A549 (cell line): ENCODE results near the gene TNRC6A.

Experiments
- BHLHE40 ChIP-seq: IDR thresholded peaks from 2 replicates; pipeline ENCODE4 v1.6.1; 2012; ENCODE audit warnings: low read depth, low read length, inconsistent platforms
- CHD4 ChIP-seq: fragments of 200-600 bp; sonication (generic); IDR thresholded peaks from 2 replicates; pipeline ENCODE4 v1.6.1; 2016; ENCODE audit warnings: antibody characterized with exemption, mild to moderate bottlenecking, borderline replicate concordance
- CTCF ChIP-seq: fragments of >200 bp; sonication (Bioruptor Twin); formaldehyde crosslinking; IDR thresholded peaks from 3 replicates; pipeline ENCODE4 v1.5.1; 2016
- EHMT2 ChIP-seq: fragments of 200-600 bp; sonication (generic); IDR thresholded peaks from 2 replicates; pipeline ENCODE4 v1.6.1; 2016; ENCODE audit warnings: antibody characterized with exemption, low read depth, mild to moderate bottlenecking, moderate library complexity
- MAZ ChIP-seq: fragments of 150-350 bp; IDR thresholded peaks from 2 replicates; pipeline ENCODE4 v1.6.1; 2014; ENCODE audit warnings: antibody characterized with exemption, low read depth, low read length, borderline replicate concordance
- MYC ChIP-seq: IDR thresholded peaks from 2 replicates; pipeline ENCODE4 v1.6.1; 2012; ENCODE audit warnings: mild to moderate bottlenecking, inconsistent platforms, low read length, improper control_type of control experiment, borderline replicate concordance
- POLR2A ChIP-seq: IDR thresholded peaks from 2 replicates; pipeline ENCODE4 v1.6.1; 2012; ENCODE audit warnings: mild to moderate bottlenecking, low read length
- RAD21 ChIP-seq, 2 experiments: fragments of >200 bp in 1 of 2; sonication (Bioruptor Twin) in 1 of 2; formaldehyde crosslinking in 1 of 2; IDR thresholded peaks in 1 of 2; conservative IDR thresholded peaks in 1 of 2; 2 replicates in 1 of 2; 3 replicates in 1 of 2; pipeline ENCODE4 v1.6.1; 2012 to 2018; ENCODE audit warnings: inconsistent platforms in 1 of 2
- RCOR1 ChIP-seq: fragments of 150-350 bp; IDR thresholded peaks from 2 replicates; pipeline ENCODE4 v1.6.1; 2014; ENCODE audit warnings: antibody characterized with exemption, low read length, low read depth
- SREBF2 ChIP-seq: fragments of 450-650 bp; IDR thresholded peaks from 2 replicates; pipeline ENCODE4 v1.6.1; 2014; ENCODE audit warnings: mild to moderate bottlenecking, moderate library complexity
- TF ChIP-seq, protein P1 (sequence below): IDR thresholded peaks from 2 replicates; pipeline ENCODE4 v1.6.1; 2012
- TF ChIP-seq, protein P2 (sequence below): fragments of 200-600 bp; sonication (generic); IDR thresholded peaks from 2 replicates; pipeline ENCODE4 v1.6.1; 2016; ENCODE audit warnings: antibody characterized with exemption, mild to moderate bottlenecking, moderate library complexity

GRCh38 chr16:24805484-24805883 is 76.0 kb downstream of the TNRC6A start:
- TF ChIP-seq, protein P1, sequence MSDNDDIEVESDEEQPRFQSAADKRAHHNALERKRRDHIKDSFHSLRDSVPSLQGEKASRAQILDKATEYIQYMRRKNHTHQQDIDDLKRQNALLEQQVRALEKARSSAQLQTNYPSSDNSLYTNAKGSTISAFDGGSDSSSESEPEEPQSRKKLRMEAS, result no peak
- TF ChIP-seq BHLHE40 (no peak), RAD21 (conservative IDR thresholded peaks at IDR 0.05 in 1 of 2, IDR thresholded peaks at IDR 0.05 in 1 of 2) (no peak), POLR2A (no peak), CTCF (no peak), RCOR1 (no peak), MYC (no peak), MAZ (no peak), CHD4 (no peak), SREBF2 (no peak), EHMT2 (no peak)
- TF ChIP-seq, protein P2, sequence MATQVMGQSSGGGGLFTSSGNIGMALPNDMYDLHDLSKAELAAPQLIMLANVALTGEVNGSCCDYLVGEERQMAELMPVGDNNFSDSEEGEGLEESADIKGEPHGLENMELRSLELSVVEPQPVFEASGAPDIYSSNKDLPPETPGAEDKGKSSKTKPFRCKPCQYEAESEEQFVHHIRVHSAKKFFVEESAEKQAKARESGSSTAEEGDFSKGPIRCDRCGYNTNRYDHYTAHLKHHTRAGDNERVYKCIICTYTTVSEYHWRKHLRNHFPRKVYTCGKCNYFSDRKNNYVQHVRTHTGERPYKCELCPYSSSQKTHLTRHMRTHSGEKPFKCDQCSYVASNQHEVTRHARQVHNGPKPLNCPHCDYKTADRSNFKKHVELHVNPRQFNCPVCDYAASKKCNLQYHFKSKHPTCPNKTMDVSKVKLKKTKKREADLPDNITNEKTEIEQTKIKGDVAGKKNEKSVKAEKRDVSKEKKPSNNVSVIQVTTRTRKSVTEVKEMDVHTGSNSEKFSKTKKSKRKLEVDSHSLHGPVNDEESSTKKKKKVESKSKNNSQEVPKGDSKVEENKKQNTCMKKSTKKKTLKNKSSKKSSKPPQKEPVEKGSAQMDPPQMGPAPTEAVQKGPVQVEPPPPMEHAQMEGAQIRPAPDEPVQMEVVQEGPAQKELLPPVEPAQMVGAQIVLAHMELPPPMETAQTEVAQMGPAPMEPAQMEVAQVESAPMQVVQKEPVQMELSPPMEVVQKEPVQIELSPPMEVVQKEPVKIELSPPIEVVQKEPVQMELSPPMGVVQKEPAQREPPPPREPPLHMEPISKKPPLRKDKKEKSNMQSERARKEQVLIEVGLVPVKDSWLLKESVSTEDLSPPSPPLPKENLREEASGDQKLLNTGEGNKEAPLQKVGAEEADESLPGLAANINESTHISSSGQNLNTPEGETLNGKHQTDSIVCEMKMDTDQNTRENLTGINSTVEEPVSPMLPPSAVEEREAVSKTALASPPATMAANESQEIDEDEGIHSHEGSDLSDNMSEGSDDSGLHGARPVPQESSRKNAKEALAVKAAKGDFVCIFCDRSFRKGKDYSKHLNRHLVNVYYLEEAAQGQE, result no peak
